ENCODE results near the gene KRT7.

GRCh38 chr12:52218001-52218400 lies 15.0 kb upstream of the KRT7 start:
- no peak for TF ChIP-seq CTCF (conservative IDR thresholded peaks at IDR 0.05; ENCODE audit: low read length)
- TF ChIP-seq EZH2phosphoT487 (IDR thresholded peaks at IDR 0.05; ENCODE audit: borderline replicate concordance, low read depth, low read length) = no peak
